ENCODE data around the gene RHOA. TPM values are rescaled to one million over a fixed set of nuclear protein-coding genes. Genes with fewer than 3 reads are reported as not detected.

Gene RHOA
- total and polyA plus RNA-seq, 2 donors (not counting 1 experiment from before 2014, with no cell fraction given) = 548 to 1,002 TPM

DNA sequence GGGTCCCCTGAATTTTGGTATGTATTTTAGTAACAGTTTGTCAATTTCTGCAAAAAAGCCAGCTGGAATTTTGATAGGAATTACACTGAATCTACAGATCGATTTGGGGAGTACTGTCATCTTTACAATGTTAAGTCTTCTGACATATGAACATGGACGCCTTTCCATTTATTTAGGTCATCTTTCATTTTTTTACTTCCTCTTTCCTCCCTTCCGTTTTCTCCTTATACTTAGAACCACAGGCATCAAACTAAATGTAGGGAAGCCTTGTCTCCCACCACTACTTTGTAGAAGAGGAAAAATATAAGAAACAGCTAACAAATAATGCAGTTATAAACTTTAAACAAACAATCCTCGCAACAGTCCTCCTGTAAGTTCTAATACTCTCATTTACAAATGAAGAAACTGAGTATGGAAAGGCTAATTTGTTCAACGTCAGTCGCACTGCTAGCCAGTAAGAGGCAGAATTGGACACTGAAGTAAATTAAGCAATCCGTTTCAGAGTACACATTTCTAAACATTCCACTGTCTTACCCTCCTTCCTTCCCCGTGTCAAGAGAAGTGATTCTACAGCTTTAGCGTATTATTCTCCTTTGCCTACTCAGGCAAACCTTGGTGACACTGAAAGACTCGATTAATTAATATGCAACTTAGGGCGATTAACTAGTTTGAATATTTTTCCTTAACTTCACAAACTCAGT lies 25.6 kb downstream of the RHOA start:
- no peak for DNase-seq (ENCODE audit: low read depth in 2 of 2)
- Histone ChIP-seq H3K79me2 (ENCODE audit: control insufficient read depth, insufficient read depth, low read length) (peaks cover 96% of the 10 kb centered on the region), H3K4me3 (replicated peaks in 1 of 4; ENCODE audit: control extremely low read depth in 1 of 4, insufficient read depth in 1 of 4, low read depth in 3 of 4, low read length in 4 of 4) (no peak overlapping the region), H3K4me1 (ENCODE audit: control insufficient read depth, extremely low read depth, insufficient read depth, low read length) (peaks cover 2% of the 10 kb centered on the region), H3K36me3 (ENCODE audit: control insufficient read depth, insufficient read depth, low read length) (no peaks in the 10 kb centered on the region), H2AFZ (ENCODE audit: low read length) (no peak overlapping the region), H3K4me2 (ENCODE audit: extremely low read depth, insufficient read depth, low read length) (no peak overlapping the region), H4K20me1 (ENCODE audit: control insufficient read depth, extremely low read depth, insufficient read depth, low read length) (peaks cover 5% of the 10 kb centered on the region), H3K9ac (ENCODE audit: insufficient read depth, low read length) (no peak overlapping the region), H3K9me3 (ENCODE audit: control insufficient read depth, insufficient read depth, low read depth, low read length) (no peaks in the 10 kb centered on the region), H3K27me3 (ENCODE audit: control insufficient read depth, insufficient read depth, low read length) (no peaks in the 10 kb centered on the region), H3K27ac (ENCODE audit: insufficient read depth, low read length) (no peak overlapping the region)
- TF ChIP-seq, protein P1, sequence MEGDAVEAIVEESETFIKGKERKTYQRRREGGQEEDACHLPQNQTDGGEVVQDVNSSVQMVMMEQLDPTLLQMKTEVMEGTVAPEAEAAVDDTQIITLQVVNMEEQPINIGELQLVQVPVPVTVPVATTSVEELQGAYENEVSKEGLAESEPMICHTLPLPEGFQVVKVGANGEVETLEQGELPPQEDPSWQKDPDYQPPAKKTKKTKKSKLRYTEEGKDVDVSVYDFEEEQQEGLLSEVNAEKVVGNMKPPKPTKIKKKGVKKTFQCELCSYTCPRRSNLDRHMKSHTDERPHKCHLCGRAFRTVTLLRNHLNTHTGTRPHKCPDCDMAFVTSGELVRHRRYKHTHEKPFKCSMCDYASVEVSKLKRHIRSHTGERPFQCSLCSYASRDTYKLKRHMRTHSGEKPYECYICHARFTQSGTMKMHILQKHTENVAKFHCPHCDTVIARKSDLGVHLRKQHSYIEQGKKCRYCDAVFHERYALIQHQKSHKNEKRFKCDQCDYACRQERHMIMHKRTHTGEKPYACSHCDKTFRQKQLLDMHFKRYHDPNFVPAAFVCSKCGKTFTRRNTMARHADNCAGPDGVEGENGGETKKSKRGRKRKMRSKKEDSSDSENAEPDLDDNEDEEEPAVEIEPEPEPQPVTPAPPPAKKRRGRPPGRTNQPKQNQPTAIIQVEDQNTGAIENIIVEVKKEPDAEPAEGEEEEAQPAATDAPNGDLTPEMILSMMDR (conservative IDR thresholded peaks at IDR 0.05 in 1 of 2, IDR thresholded peaks at IDR 0.05 in 1 of 2; ENCODE audit: low read depth in 1 of 2, low read length in 2 of 2) = no peak
- no peak for TF ChIP-seq EZH2 (IDR thresholded peaks at IDR 0.05; ENCODE audit: low read length, missing control alignments)

DNA sequence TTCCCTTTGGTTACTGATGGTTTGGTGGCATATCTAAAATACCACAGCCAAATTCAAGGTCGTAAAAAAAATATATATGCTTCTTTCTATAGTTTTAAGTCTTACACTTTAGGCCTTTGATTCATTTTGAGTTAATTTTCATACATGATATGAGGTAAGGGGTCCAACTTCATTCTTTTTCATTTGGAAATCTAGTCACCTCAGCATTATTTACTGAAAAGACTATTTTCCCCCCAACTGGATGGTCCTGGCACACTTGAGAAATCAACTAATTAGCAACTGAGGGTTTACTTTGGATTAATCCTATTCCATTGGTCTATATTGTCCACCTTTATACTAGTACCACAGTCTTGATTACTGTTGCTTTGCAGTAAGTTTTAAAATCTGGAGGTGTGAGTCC lies 26.2 kb downstream of the RHOA start:
- H3K4me1 ChIP-seq (ENCODE audit: control insufficient read depth, extremely low read depth, insufficient read depth, low read length) = peaks cover 2% of the 10 kb centered on the region
- H3K27me3 ChIP-seq (ENCODE audit: control insufficient read depth, insufficient read depth, low read length) = no peaks in the 10 kb centered on the region
- H4K20me1 ChIP-seq (ENCODE audit: control insufficient read depth, extremely low read depth, insufficient read depth, low read length) = peaks cover 5% of the 10 kb centered on the region
- H3K79me2 ChIP-seq (ENCODE audit: control insufficient read depth, insufficient read depth, low read length) = peaks cover 97% of the 10 kb centered on the region
- H3K4me3 ChIP-seq (replicated peaks in 1 of 4; ENCODE audit: control extremely low read depth in 1 of 4, insufficient read depth in 1 of 4, low read depth in 3 of 4, low read length in 4 of 4) = no peak overlapping the region
- no peak for TF ChIP-seq EZH2 (IDR thresholded peaks at IDR 0.05; ENCODE audit: low read length, missing control alignments)
- TF ChIP-seq, protein P1 (conservative IDR thresholded peaks at IDR 0.05 in 1 of 2, IDR thresholded peaks at IDR 0.05 in 1 of 2; ENCODE audit: low read depth in 1 of 2, low read length in 2 of 2) = no peak
- no peak overlapping the region for H3K27ac ChIP-seq (ENCODE audit: insufficient read depth, low read length)
- no peaks in the 10 kb centered on the region for H3K9me3 ChIP-seq (ENCODE audit: control insufficient read depth, insufficient read depth, low read depth, low read length)
- no peak for DNase-seq (ENCODE audit: low read depth in 2 of 2)
- no peaks in the 10 kb centered on the region for H3K36me3 ChIP-seq (ENCODE audit: control insufficient read depth, insufficient read depth, low read length)
- H3K9ac ChIP-seq (ENCODE audit: insufficient read depth, low read length) = no peak overlapping the region
- no peak overlapping the region for H3K4me2 ChIP-seq (ENCODE audit: extremely low read depth, insufficient read depth, low read length)
- H2AFZ ChIP-seq (ENCODE audit: low read length) = no peak overlapping the region

DNA sequence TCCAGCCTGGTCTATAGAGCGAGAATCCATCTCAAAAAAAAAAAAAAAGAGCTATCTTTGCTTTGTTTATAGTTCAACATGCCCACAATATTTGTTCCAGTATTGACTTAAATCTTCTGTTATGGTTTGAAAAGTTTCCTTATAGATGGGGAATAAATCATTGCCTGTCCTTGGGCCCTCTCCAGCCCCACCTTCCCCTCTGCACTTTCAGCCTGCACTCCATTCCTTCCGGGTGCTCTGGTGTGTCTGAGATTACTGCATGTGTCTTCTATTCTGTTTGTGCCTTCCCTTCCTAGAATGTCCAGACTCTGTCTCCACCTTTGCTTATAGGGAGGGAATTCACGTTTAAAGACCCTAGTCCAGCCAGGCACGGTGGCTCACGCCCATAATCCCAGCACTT lies 28.4 kb downstream of the RHOA start:
- peaks cover 1% of the 10 kb centered on the region for H4K20me1 ChIP-seq (ENCODE audit: control insufficient read depth, extremely low read depth, insufficient read depth, low read length)
- no peak for DNase-seq (ENCODE audit: low read depth in 2 of 2)

More for the DNA sequence above, 28.4 kb downstream of the RHOA start:
- Histone ChIP-seq H3K4me3 (replicated peaks in 1 of 4; ENCODE audit: control extremely low read depth in 1 of 4, insufficient read depth in 1 of 4, low read depth in 3 of 4, low read length in 4 of 4) (no peak overlapping the region), H3K36me3 (ENCODE audit: control insufficient read depth, insufficient read depth, low read length) (no peaks in the 10 kb centered on the region), H3K79me2 (ENCODE audit: control insufficient read depth, insufficient read depth, low read length) (peaks cover 96% of the 10 kb centered on the region), H2AFZ (ENCODE audit: low read length) (no peak overlapping the region), H3K4me2 (ENCODE audit: extremely low read depth, insufficient read depth, low read length) (no peak overlapping the region), H3K4me1 (ENCODE audit: control insufficient read depth, extremely low read depth, insufficient read depth, low read length) (no peaks in the 10 kb centered on the region), H3K9me3 (ENCODE audit: control insufficient read depth, insufficient read depth, low read depth, low read length) (no peaks in the 10 kb centered on the region), H3K27me3 (ENCODE audit: control insufficient read depth, insufficient read depth, low read length) (no peaks in the 10 kb centered on the region), H3K27ac (ENCODE audit: insufficient read depth, low read length) (no peak overlapping the region), H3K9ac (ENCODE audit: insufficient read depth, low read length) (no peak overlapping the region)
- TF ChIP-seq, protein P1 (conservative IDR thresholded peaks at IDR 0.05 in 1 of 2, IDR thresholded peaks at IDR 0.05 in 1 of 2; ENCODE audit: low read depth in 1 of 2, low read length in 2 of 2) = no peak
- TF ChIP-seq EZH2 (IDR thresholded peaks at IDR 0.05; ENCODE audit: low read length, missing control alignments) = no peak

Measured in fibroblast of lung (primary cell).